ENCODE data around the gene TMEM82.

- no peak for TF ChIP-seq RAD21 (IDR thresholded peaks at IDR 0.05; ENCODE audit: low read depth)
- no peak for TF ChIP-seq MAX (IDR thresholded peaks at IDR 0.05)
- TF ChIP-seq TAF1 (IDR thresholded peaks at IDR 0.05; ENCODE audit: low read depth) = no peak
- no peak for TF ChIP-seq TEAD4 (IDR thresholded peaks at IDR 0.05)
- TF ChIP-seq CEBPB (IDR thresholded peaks at IDR 0.05) = no peak
- TF ChIP-seq CREB1 (IDR thresholded peaks at IDR 0.05; ENCODE audit: low read depth) = no peak
- TF ChIP-seq EP300 (IDR thresholded peaks at IDR 0.05; ENCODE audit: borderline replicate concordance) = no peak
- no peak for TF ChIP-seq YY1 (IDR thresholded peaks at IDR 0.05; ENCODE audit: low read depth)
- TF ChIP-seq ZBTB7A (IDR thresholded peaks at IDR 0.05; ENCODE audit: low read depth) = no peak
Measured at GRCh38 chr1:15788624-15789301, 46.5 kb downstream of the TMEM82 start.
